ENCODE results near the gene PRSS3. TPM values are rescaled to one million over a fixed set of nuclear protein-coding genes. Genes with fewer than 3 reads are reported as not detected.

Gene PRSS3
- total RNA-seq, 1 experiment from 2014 or later = 1.8 TPM

Other genes with a start within 250 kb of the PRSS3 start
- gene UBE2R2, start 21.6 kb downstream of the PRSS3 start, total RNA-seq (2021) = 45.0 to 50.3 TPM (median 50.1 TPM) in 3 replicates

Data from WTC11 (cell line).